SU-DHL-6 (cell line): ENCODE results near the gene PEX5.

ENCODE experiments used
- EZH2phosphoT487 ChIP-seq: fragments of 200-600 bp; sonication (generic), shearing (Covaris generic); conservative IDR thresholded peaks from 2 replicates; pipeline ENCODE4 v1.6.1; 2018; ENCODE audit warnings: mild to moderate bottlenecking, antibody characterized with exemption, low read length, moderate library complexity, mixed read lengths
- TF ChIP-seq, protein P1 (sequence below): fragments of 200-600 bp; sonication (generic); IDR thresholded peaks from one replicate; pipeline ENCODE4 v1.5.1; 2017; ENCODE audit warnings: antibody characterized with exemption, mild to moderate bottlenecking, low read length, moderate library complexity; ENCODE audit not compliant: insufficient read depth, poor library complexity, severe bottlenecking

DNA sequence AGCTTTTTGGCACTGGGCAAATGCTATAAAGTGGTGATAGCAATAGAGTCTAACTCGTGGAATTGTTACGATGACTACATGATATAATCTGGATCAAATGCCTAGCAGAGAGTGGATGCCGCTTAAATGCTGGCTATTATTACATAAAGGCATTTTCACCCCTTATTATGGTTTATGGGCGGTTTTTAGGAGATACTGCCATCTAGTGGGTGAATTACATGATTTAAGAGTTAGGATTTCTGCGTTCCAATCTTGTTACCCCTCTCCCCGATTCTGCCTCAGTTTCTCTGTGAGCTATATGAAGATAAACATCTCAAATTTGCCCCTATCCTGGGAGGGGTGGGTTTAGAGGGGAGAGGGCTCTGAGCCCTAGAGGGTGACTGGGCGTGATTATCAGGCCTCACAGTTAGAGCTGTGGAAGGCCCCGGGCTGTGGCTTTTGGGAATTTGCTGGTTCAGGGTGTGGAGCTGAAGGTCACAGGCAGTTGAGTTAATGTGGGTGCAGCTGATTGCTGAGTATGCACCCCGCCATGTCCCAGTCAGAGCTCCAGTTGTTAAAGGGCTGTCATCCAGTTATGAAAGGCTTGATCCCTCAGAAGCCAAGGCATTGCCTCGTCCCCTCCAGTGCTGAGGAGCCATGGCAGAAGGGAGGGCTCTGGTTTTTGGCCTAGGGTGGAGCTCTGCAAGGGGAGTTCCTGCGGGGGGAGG lies 44.9 kb upstream of the PEX5 start:
- TF ChIP-seq, protein P1, sequence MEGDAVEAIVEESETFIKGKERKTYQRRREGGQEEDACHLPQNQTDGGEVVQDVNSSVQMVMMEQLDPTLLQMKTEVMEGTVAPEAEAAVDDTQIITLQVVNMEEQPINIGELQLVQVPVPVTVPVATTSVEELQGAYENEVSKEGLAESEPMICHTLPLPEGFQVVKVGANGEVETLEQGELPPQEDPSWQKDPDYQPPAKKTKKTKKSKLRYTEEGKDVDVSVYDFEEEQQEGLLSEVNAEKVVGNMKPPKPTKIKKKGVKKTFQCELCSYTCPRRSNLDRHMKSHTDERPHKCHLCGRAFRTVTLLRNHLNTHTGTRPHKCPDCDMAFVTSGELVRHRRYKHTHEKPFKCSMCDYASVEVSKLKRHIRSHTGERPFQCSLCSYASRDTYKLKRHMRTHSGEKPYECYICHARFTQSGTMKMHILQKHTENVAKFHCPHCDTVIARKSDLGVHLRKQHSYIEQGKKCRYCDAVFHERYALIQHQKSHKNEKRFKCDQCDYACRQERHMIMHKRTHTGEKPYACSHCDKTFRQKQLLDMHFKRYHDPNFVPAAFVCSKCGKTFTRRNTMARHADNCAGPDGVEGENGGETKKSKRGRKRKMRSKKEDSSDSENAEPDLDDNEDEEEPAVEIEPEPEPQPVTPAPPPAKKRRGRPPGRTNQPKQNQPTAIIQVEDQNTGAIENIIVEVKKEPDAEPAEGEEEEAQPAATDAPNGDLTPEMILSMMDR, result peak; percentile 52
- TF ChIP-seq EZH2phosphoT487, result no peak
